T-helper 9 cell (primary cell): ENCODE measurements around the gene CIB2.

Experiments used
- DNase-seq: peaks from one replicate; pipeline ENCODE4 v3.0.0-alpha.2; 2020

CIB2 gene

GRCh38 chr15:78064544-78064943, 66.7 kb downstream of the CIB2 start:
- DNase-seq: no peak

- no peak for DNase-seq
These were observed 67.3 kb downstream of the CIB2 start for GRCh38 chr15:78063970-78064385.

- DNase-seq: no peak
These were observed 68.0 kb downstream of the CIB2 start for GRCh38 chr15:78063217-78063616.

- no peak for DNase-seq
These were observed 69.2 kb downstream of the CIB2 start for GRCh38 chr15:78061963-78062427.

GRCh38 chr15:78060232-78060631, 71.0 kb downstream of the CIB2 start:
- DNase-seq: no peak

GRCh38 chr15:78059110-78059839, 72.0 kb downstream of the CIB2 start:
- no peak for DNase-seq

GRCh38 chr15:78058401-78058935, 72.8 kb downstream of the CIB2 start:
- DNase-seq: no peak

GRCh38 chr15:78057803-78058202, 73.4 kb downstream of the CIB2 start:
- no peak for DNase-seq

- DNase-seq: no peak
These were observed 74.5 kb downstream of the CIB2 start for GRCh38 chr15:78056714-78057269.

- DNase-seq: no peak
These were observed 75.1 kb downstream of the CIB2 start for GRCh38 chr15:78055919-78056713.

- DNase-seq: no peak
These were observed 76.3 kb downstream of the CIB2 start for GRCh38 chr15:78054966-78055365.
